Liver (tissue), 3 donors: ENCODE measurements around the gene FUT9.

Source experiments
- GABPA ChIP-seq, 2 donors: IDR thresholded peaks in 1 of 2; conservative IDR thresholded peaks in 1 of 2; 2 replicates each; pipeline ENCODE4 v1.6.1; 2016; ENCODE audit warnings: antibody characterized with exemption in 2 of 2, mild to moderate bottlenecking in 1 of 2, moderate library complexity in 1 of 2
- RAD21 ChIP-seq, 2 donors: IDR thresholded peaks; 2 replicates each; pipeline ENCODE4 v1.6.1; 2016; ENCODE audit warnings: antibody characterized with exemption in 2 of 2, mild to moderate bottlenecking in 2 of 2
- TAF1 ChIP-seq: conservative IDR thresholded peaks from 2 replicates; pipeline ENCODE4 v1.6.1; 2016; ENCODE audit warnings: antibody characterized with exemption, mild to moderate bottlenecking
- YY1 ChIP-seq: IDR thresholded peaks from 2 replicates; pipeline ENCODE4 v1.6.1; 2016; ENCODE audit warnings: antibody characterized with exemption, mild to moderate bottlenecking
- TF ChIP-seq, protein P1 (sequence below): fragments of 150-350 bp; IDR thresholded peaks from 2 replicates; pipeline ENCODE4 v1.5.1; 2017; ENCODE audit warnings: improper control_type of control experiment, low read depth, low read length; ENCODE audit not compliant: missing input control
- TF ChIP-seq, protein P2 (sequence below): IDR thresholded peaks from 2 replicates; pipeline ENCODE4 v1.6.1; 2016; ENCODE audit warnings: antibody characterized with exemption
- TF ChIP-seq, protein P3 (sequence below): IDR thresholded peaks from 2 replicates; pipeline ENCODE4 v1.6.1; 2016; ENCODE audit warnings: antibody characterized with exemption, mild to moderate bottlenecking
- TF ChIP-seq, protein P4 (sequence below): IDR thresholded peaks from 2 replicates; pipeline ENCODE4 v1.6.1; 2016; ENCODE audit warnings: antibody characterized with exemption
- TF ChIP-seq, protein P5 (sequence below): IDR thresholded peaks from 2 replicates; pipeline ENCODE4 v1.6.1; 2016; ENCODE audit warnings: antibody characterized with exemption
- donor health status: healthy.
- donor health status: healthy.

DNA sequence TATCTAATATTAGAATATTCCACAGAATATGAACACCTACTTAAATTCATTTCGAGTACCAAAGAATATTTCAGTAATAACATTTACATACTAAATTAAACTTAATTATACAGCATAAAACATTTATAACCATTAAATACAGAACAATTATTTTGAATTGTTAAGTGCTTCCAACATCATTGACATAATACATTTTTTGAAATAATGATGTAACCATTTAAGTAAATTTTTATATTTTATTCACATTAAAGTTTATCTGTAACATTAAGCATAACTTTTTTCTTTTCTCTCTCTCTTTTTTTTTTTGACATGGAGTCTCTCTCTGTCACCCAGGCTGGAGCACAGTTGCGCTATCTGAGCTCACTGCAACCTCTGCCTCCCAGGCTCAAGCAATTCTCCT, 44.5 kb downstream of the FUT9 start:
- TF ChIP-seq, protein P1, sequence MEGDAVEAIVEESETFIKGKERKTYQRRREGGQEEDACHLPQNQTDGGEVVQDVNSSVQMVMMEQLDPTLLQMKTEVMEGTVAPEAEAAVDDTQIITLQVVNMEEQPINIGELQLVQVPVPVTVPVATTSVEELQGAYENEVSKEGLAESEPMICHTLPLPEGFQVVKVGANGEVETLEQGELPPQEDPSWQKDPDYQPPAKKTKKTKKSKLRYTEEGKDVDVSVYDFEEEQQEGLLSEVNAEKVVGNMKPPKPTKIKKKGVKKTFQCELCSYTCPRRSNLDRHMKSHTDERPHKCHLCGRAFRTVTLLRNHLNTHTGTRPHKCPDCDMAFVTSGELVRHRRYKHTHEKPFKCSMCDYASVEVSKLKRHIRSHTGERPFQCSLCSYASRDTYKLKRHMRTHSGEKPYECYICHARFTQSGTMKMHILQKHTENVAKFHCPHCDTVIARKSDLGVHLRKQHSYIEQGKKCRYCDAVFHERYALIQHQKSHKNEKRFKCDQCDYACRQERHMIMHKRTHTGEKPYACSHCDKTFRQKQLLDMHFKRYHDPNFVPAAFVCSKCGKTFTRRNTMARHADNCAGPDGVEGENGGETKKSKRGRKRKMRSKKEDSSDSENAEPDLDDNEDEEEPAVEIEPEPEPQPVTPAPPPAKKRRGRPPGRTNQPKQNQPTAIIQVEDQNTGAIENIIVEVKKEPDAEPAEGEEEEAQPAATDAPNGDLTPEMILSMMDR, result no peak
- no peak for TF ChIP-seq GABPA (IDR thresholded peaks at IDR 0.05 in 1 of 2, conservative IDR thresholded peaks at IDR 0.05 in 1 of 2)
- TF ChIP-seq YY1, result no peak
- TF ChIP-seq, protein P2, sequence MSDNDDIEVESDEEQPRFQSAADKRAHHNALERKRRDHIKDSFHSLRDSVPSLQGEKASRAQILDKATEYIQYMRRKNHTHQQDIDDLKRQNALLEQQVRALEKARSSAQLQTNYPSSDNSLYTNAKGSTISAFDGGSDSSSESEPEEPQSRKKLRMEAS, result no peak
- TF ChIP-seq, protein P3, sequence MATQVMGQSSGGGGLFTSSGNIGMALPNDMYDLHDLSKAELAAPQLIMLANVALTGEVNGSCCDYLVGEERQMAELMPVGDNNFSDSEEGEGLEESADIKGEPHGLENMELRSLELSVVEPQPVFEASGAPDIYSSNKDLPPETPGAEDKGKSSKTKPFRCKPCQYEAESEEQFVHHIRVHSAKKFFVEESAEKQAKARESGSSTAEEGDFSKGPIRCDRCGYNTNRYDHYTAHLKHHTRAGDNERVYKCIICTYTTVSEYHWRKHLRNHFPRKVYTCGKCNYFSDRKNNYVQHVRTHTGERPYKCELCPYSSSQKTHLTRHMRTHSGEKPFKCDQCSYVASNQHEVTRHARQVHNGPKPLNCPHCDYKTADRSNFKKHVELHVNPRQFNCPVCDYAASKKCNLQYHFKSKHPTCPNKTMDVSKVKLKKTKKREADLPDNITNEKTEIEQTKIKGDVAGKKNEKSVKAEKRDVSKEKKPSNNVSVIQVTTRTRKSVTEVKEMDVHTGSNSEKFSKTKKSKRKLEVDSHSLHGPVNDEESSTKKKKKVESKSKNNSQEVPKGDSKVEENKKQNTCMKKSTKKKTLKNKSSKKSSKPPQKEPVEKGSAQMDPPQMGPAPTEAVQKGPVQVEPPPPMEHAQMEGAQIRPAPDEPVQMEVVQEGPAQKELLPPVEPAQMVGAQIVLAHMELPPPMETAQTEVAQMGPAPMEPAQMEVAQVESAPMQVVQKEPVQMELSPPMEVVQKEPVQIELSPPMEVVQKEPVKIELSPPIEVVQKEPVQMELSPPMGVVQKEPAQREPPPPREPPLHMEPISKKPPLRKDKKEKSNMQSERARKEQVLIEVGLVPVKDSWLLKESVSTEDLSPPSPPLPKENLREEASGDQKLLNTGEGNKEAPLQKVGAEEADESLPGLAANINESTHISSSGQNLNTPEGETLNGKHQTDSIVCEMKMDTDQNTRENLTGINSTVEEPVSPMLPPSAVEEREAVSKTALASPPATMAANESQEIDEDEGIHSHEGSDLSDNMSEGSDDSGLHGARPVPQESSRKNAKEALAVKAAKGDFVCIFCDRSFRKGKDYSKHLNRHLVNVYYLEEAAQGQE, result no peak
- no peak for TF ChIP-seq TAF1
- TF ChIP-seq, protein P4, sequence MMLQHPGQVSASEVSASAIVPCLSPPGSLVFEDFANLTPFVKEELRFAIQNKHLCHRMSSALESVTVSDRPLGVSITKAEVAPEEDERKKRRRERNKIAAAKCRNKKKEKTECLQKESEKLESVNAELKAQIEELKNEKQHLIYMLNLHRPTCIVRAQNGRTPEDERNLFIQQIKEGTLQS, result no peak
- TF ChIP-seq, protein P5, sequence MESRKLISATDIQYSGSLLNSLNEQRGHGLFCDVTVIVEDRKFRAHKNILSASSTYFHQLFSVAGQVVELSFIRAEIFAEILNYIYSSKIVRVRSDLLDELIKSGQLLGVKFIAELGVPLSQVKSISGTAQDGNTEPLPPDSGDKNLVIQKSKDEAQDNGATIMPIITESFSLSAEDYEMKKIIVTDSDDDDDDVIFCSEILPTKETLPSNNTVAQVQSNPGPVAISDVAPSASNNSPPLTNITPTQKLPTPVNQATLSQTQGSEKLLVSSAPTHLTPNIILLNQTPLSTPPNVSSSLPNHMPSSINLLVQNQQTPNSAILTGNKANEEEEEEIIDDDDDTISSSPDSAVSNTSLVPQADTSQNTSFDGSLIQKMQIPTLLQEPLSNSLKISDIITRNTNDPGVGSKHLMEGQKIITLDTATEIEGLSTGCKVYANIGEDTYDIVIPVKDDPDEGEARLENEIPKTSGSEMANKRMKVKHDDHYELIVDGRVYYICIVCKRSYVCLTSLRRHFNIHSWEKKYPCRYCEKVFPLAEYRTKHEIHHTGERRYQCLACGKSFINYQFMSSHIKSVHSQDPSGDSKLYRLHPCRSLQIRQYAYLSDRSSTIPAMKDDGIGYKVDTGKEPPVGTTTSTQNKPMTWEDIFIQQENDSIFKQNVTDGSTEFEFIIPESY, result no peak
- TF ChIP-seq RAD21 (IDR thresholded peaks at IDR 0.05), result no peak
